Fibroblast of lung (primary cell): ENCODE measurements around the gene PGD. TPM values are rescaled to one million over a fixed set of nuclear protein-coding genes. Genes with fewer than 3 reads are reported as not detected.

ENCODE experiments used
- DNase-seq, 2 donors: peaks; one replicate each; pipeline versions ENCODE4 v3.0.0 to v3.0.0-alpha.2; 2010; ENCODE audit warnings: low read depth in 2 of 2
- H2AFZ ChIP-seq: 2 replicates; pipeline ENCODE4 v1.5.1; 2012; ENCODE audit warnings: low read length, control low read depth, inconsistent platforms
- H3K27ac ChIP-seq: 2 replicates; pipeline ENCODE4 v1.5.1; 2011; ENCODE audit warnings: low read length, control low read depth; ENCODE audit not compliant: insufficient read depth
- H3K27me3 ChIP-seq: 2 replicates; pipeline ENCODE4 v1.5.1; 2011; ENCODE audit warnings: mild to moderate bottlenecking, low read length; ENCODE audit not compliant: control insufficient read depth, insufficient read depth
- H3K36me3 ChIP-seq: 2 replicates; pipeline ENCODE4 v1.5.1; 2011; ENCODE audit warnings: low read length; ENCODE audit not compliant: control insufficient read depth, insufficient read depth
- H3K4me1 ChIP-seq: 2 replicates; pipeline ENCODE4 v1.5.1; 2011; ENCODE audit warnings: low read length; ENCODE audit not compliant: control insufficient read depth, insufficient read depth; ENCODE audit errors: extremely low read depth
- H3K4me2 ChIP-seq: 2 replicates; pipeline ENCODE4 v1.5.1; 2011; ENCODE audit warnings: low read length, control low read depth; ENCODE audit not compliant: insufficient read depth; ENCODE audit errors: extremely low read depth
- H3K4me3 ChIP-seq, 4 experiments: fragments of 200-600 bp in 1 of 4; sonication (generic) in 1 of 4; replicated peaks in 1 of 4; 2 replicates each; pipeline ENCODE4 v1.5.1; 2011 to 2016; ENCODE audit warnings: low read length in 4 of 4, low read depth in 3 of 4, mild to moderate bottlenecking in 3 of 4, control low read depth in 2 of 4, inconsistent platforms in 1 of 4, mixed read lengths in 1 of 4; ENCODE audit not compliant: insufficient read depth in 1 of 4; ENCODE audit errors: control extremely low read depth in 1 of 4
- H3K79me2 ChIP-seq: 2 replicates; pipeline ENCODE4 v1.5.1; 2012; ENCODE audit warnings: mild to moderate bottlenecking, low read length, inconsistent platforms; ENCODE audit not compliant: control insufficient read depth, insufficient read depth
- H3K9ac ChIP-seq: 2 replicates; pipeline ENCODE4 v1.5.1; 2011; ENCODE audit warnings: mild to moderate bottlenecking, low read length, control low read depth; ENCODE audit not compliant: insufficient read depth
- H3K9me3 ChIP-seq: 2 replicates; pipeline ENCODE4 v1.5.1; 2012; ENCODE audit warnings: low read depth, low read length; ENCODE audit not compliant: control insufficient read depth, insufficient read depth
- H4K20me1 ChIP-seq: 2 replicates; pipeline ENCODE4 v1.5.1; 2011; ENCODE audit warnings: low read length; ENCODE audit not compliant: control insufficient read depth, insufficient read depth; ENCODE audit errors: extremely low read depth
- EZH2 ChIP-seq: IDR thresholded peaks from 2 replicates; pipeline ENCODE4 v1.5.1; 2012; ENCODE audit warnings: low read length, control low read depth, mild to moderate bottlenecking; ENCODE audit errors: missing control alignments
- polyA plus RNA-seq, 2 donors: library from polyadenylated mRNA; depleted of rRNA in 1 of 2; stranded (reverse) in 1 of 2; unstranded in 1 of 2; fragments of >200 nt; gene quantifications; 2 replicates each; pipeline ENCODE4 v1.2.1, GENCODE V29; 2011 to 2012; ENCODE audit warnings: missing spikeins in 1 of 2
- total RNA-seq: library from RNA; depleted of rRNA; stranded (reverse); fragments of >200 nt; gene quantifications from 2 replicates; pipeline ENCODE4 v1.2.1, GENCODE V29; 2014
- TF ChIP-seq, protein P1 (sequence below), 2 donors: IDR thresholded peaks in 1 of 2; conservative IDR thresholded peaks in 1 of 2; 1 replicate in 1 of 2; 2 replicates in 1 of 2; pipeline ENCODE4 v1.5.1; 2011 to 2012; ENCODE audit warnings: low read length in 2 of 2, control low read depth in 1 of 2, inconsistent platforms in 1 of 2, low read depth in 1 of 2, mild to moderate bottlenecking in 1 of 2

Gene PGD
- total and polyA plus RNA-seq, 2 donors (not counting 1 experiment from before 2014, with no cell fraction given) = 121 to 135 TPM

DNA sequence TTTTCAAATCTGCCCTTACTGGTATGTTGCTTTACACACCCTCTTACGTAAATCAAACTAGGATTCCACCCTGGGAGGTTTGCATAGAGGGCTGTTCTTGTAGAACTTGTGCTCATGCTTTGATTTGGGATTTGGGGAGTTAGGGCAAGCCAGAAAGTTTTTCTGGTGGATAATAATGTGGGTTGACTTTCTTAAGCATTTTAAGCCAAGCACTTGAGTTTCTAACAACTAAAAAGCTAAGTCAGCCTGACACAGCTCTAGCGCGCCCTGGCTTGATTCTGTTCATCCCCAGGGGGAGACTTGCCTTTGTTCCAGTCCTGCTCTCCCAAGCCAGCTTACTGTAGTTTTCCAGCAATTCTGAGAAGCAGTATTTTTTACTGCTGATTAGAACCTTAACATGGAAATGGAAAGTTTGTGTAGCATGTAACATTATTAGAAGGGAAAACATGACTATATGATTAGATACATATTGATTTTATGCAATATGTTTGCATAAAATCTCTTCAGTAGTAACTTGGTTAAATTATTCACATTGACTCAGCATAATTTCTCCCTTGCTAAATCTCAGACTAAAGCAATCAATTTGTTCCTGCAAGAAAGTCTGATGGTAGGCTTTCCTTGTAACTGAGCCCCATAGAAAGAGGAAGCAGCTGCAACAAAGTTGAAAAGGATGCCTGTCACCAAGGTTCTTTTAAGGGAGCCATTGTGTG lies 11.0 kb upstream of the PGD start:
- Histone ChIP-seq H3K9me3 (no peaks in the 10 kb centered on the region), H2AFZ (peak overlapping the region; percentile 28), H4K20me1 (no peaks in the 10 kb centered on the region), H3K4me2 (peak overlapping the region; percentile 67), H3K27me3 (no peaks in the 10 kb centered on the region), H3K27ac (peak overlapping the region; percentile 89), H3K79me2 (no peaks in the 10 kb centered on the region), H3K4me3 (peak overlapping the region in 3 of 4 experiments; percentile 8 to 33 (median 17)), H3K9ac (peak overlapping the region; percentile 51), H3K36me3 (no peaks in the 10 kb centered on the region), H3K4me1 (peaks cover 9% of the 10 kb centered on the region)
- TF ChIP-seq EZH2 = no peak
- TF ChIP-seq, protein P1, sequence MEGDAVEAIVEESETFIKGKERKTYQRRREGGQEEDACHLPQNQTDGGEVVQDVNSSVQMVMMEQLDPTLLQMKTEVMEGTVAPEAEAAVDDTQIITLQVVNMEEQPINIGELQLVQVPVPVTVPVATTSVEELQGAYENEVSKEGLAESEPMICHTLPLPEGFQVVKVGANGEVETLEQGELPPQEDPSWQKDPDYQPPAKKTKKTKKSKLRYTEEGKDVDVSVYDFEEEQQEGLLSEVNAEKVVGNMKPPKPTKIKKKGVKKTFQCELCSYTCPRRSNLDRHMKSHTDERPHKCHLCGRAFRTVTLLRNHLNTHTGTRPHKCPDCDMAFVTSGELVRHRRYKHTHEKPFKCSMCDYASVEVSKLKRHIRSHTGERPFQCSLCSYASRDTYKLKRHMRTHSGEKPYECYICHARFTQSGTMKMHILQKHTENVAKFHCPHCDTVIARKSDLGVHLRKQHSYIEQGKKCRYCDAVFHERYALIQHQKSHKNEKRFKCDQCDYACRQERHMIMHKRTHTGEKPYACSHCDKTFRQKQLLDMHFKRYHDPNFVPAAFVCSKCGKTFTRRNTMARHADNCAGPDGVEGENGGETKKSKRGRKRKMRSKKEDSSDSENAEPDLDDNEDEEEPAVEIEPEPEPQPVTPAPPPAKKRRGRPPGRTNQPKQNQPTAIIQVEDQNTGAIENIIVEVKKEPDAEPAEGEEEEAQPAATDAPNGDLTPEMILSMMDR (conservative IDR thresholded peaks at IDR 0.05 in 1 of 2, IDR thresholded peaks at IDR 0.05 in 1 of 2; ENCODE audit: low read depth in 1 of 2, low read length in 2 of 2) = no peak
- peak; percentile 72 to 81 for DNase-seq

DNA sequence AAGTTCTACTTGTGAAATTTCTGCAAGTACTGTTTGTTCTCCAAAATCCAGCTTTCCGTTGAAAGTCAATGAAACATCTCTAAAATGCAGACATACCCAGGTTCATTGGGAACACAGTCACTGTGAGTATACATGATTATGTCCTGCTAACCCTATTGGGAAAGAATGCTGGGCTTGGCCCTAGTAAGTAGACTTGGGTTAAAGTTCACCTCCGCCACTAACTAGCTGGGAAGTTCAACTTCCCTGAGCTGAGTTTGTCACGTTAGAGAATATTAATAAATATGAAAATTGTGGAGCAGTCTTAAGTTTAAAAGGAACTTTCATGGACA lies 10.5 kb upstream of the PGD start:
- Histone ChIP-seq H3K4me3 (peak overlapping the region in 1 of 4 experiments; percentile 33), H4K20me1 (no peaks in the 10 kb centered on the region), H3K36me3 (no peaks in the 10 kb centered on the region), H3K79me2 (no peaks in the 10 kb centered on the region), H3K4me1 (peaks cover 9% of the 10 kb centered on the region), H3K27ac (peak overlapping the region; percentile 89), H3K27me3 (no peaks in the 10 kb centered on the region), H2AFZ (no peak overlapping the region), H3K4me2 (peak overlapping the region; percentile 67), H3K9me3 (no peaks in the 10 kb centered on the region), H3K9ac (no peak overlapping the region)
- DNase-seq = no peak
- no peak for TF ChIP-seq EZH2
- TF ChIP-seq, protein P1 (conservative IDR thresholded peaks at IDR 0.05 in 1 of 2, IDR thresholded peaks at IDR 0.05 in 1 of 2; ENCODE audit: low read depth in 1 of 2, low read length in 2 of 2) = no peak

- no peak overlapping the region for H2AFZ ChIP-seq
- no peaks in the 10 kb centered on the region for H3K36me3 ChIP-seq
- H3K27me3 ChIP-seq = no peaks in the 10 kb centered on the region
- no peak overlapping the region for H3K27ac ChIP-seq
- no peaks in the 10 kb centered on the region for H3K9me3 ChIP-seq
- no peaks in the 10 kb centered on the region for H3K79me2 ChIP-seq
- H3K4me3 ChIP-seq = no peak overlapping the region
- H3K4me2 ChIP-seq = no peak overlapping the region
- no peak overlapping the region for H3K9ac ChIP-seq
- peaks cover 9% of the 10 kb centered on the region for H3K4me1 ChIP-seq
- no peaks in the 10 kb centered on the region for H4K20me1 ChIP-seq
- no peak for TF ChIP-seq EZH2
- TF ChIP-seq, protein P1 (conservative IDR thresholded peaks at IDR 0.05 in 1 of 2, IDR thresholded peaks at IDR 0.05 in 1 of 2; ENCODE audit: low read depth in 1 of 2, low read length in 2 of 2) = no peak
- DNase-seq = no peak
Observed at GRCh38 chr1:10389271-10389973, 9.4 kb upstream of the PGD start.
